RCC 7860 (cell line): ENCODE results near the gene PNLDC1.

Source experiments
- DNase-seq: peaks from one replicate; pipeline ENCODE4 v3.0.0-alpha.2; 2015; ENCODE audit warnings: low spot score
- FAIRE-seq: peaks from 2 replicates; lab custom pipeline; 2012; peaks lifted over from hg19 to GRCh38; lab: Jason Lieb, UNC

The PNLDC1 gene, protein sequence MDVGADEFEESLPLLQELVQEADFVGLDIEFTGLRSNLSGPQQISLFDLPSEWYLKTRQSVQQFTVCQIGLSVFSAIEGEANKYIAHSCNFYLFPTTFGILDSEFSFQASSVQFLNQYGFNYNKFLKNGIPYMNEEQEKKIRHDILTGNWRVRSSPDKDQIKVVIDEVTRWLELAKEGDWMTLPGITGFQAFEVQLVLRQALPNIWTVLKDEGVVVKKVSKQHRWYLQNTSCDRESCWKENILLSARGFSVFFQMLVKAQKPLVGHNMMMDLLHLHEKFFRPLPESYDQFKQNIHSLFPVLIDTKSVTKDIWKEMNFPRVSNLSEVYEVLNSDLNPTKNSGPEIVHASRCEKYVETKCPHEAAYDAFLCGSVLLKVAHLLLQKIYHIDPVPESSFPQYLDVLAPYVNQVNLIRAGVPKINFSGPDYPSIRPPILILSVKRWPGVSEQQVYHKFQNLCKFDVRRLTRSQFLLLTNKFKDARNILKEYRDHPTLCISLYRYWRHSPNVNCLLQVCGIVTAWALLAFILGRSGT

DNA sequence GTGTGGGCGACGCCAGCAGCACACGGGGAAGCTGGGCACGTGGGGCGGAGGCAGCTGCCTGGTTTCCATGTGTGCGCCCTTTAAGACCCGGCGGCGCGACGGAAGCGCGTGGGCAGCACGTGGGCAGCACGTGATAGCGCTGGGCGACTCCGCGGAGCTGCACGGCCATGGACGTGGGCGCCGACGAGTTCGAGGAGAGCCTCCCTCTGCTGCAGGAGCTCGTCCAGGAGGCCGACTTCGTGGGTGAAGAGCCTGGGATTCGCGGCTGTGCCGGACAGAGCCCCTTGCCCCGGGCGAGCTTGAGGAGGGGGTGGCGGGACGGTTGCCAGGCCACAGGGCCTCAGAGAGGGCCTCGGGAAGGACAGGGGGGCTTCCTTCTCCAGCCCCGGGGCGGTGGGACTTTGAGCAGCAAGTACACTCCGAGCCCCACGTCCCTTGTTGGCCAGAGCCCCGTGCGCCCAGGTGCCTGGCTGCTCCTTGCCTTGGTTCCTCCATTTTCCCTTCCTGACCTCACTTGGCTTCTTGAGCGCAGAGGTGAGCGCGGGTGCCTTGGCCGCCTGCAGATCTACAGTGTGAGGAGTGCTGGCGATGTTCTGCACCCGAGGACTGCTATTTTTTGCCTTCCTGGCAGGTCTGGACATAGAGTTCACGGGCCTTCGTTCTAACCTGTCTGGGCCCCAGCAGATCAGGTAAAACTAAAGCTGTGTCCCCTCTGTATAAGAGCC lies at the start of gene PNLDC1:
Gene PNLDC1 (plus strand): TSS at position 136 of the 725 bp plus-strand sequence. CDS start 32 bp downstream, at position 168.
- FAIRE-seq (no peak), DNase-seq (no peak)

DNA sequence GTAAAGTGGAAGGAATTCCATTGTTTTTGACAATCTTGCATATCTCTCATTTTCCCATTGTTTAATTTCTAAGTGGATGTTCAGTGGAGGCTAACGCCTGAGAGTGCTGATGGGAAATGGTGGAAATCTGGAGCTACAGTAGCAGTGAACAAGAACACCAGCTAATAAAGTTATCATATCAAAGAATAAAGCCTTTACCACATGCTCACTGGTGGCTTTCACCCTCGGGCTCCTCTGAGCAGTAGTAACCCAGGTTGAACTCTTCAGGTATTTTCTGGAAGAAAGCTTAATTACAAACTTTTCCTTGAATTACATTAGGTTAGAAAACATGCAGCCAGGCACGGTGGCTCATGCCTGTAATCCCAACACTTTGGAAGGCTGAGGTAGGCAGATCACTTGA lies 48.6 kb upstream of the PNLDC1 start:
- no peak for FAIRE-seq
- DNase-seq = no peak

DNA sequence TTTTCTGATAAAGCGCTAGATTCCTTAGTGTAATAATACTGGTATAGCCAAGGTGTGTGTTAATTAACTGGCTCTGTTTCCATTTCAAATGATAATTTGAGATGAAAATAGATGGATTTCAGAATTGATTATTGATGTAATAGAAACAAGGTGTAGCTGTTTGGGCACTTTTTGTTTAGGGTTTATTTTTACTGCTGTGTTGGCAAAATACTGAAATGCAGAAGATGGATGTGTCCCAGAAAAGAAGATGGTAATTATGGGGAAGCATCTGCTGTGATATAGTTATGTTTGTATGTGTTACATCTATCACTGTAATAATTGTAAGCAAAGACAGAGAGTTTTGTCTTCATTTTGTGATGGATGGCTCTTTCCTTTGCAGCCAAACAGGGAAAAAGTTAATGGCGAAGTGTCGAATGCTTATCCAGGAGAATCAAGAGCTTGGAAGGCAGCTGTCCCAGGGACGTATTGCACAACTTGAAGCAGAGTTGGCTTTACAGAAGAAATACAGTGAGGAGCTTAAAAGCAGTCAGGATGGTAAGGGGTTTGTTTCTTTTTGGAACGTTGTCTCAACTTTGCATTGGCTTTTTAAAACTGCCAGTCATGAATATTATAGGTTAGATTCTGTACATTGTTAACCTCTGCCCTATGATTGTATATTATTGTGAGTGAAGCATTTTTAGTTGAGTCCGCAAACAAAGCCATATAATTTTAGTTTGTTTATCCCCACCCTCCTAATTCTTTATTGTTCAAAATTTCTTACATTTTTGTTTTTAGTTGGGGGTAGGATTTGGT lies 46.8 kb upstream of the PNLDC1 start:
- no peak for FAIRE-seq
- no peak for DNase-seq

DNA sequence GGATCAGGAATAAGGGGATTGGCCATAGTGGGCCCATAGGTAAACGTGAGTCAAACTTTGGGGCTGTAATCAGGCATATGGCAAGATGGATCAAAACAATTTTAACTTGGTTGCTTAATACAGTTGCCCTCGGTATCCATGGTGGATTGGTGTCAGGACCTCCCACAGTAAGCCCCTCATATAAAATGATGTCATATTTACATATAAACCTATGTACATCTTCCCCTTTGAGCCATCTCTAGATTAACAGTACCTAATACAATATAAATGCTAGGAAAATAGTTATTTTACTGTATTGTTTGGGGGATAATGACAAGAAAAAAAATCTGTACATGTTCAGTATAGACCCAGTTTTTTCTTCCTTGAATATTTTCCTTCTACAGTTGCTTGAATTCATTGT lies 45.7 kb upstream of the PNLDC1 start:
- FAIRE-seq = no peak

DNA sequence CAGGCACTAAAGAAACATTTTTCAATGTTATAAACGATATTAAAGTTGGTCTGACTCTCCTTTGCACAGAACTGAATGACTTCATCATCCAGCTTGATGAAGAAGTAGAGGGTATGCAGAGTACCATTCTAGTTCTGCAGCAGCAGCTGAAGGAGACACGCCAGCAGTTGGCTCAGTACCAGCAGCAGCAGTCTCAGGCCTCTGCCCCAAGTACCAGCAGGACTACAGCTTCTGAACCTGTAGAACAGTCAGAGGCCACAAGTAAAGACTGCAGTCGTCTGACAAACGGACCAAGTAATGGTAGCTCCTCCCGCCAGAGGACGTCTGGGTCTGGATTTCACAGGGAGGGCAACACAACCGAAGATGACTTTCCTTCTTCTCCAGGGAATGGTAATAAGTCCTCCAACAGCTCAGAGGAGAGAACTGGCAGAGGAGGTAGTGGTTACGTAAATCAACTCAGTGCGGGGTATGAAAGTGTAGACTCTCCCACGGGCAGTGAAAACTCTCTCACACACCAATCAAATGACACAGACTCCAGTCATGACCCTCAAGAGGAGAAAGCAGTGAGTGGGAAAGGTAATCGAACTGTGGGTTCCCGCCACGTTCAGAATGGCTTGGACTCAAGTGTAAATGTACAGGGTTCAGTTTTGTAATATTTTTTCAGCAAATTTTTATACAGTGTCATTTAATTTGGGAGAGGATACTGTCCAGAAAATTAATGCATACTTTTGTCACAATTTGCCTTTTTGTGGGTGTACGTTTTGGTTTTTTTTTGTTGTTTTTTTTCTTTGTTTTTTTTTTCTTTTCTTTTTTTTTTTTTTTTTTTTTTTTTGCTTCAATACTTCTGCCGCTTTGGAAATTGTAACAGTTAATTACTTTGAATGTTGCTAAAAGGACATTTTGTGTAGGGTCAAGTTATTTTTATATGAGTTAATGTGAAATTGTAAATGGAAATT lies 44.8 kb upstream of the PNLDC1 start:
- FAIRE-seq (no peak), DNase-seq (no peak)

More for the DNA sequence above, 45.7 kb upstream of the PNLDC1 start:
- no peak for DNase-seq

DNA sequence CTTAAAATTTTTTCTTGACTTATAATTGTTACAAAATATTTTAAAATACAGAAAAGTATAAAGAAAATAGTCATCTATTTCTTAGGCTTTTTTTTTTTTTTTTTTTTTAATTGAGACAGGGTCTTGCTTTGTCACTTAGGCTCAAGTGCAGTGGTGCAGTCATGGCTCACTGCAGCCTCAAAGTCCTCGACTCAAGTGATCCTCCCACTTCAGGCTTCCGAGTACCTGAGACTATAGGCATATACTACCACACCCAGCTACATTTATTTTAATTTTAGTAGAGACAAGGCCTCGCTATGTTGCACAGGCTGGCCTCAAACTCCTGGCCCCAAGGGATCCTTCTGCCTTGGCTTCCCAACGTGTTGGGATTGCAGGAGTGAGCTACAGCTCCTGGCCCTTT lies 43.6 kb upstream of the PNLDC1 start:
- FAIRE-seq (no peak), DNase-seq (no peak)

DNA sequence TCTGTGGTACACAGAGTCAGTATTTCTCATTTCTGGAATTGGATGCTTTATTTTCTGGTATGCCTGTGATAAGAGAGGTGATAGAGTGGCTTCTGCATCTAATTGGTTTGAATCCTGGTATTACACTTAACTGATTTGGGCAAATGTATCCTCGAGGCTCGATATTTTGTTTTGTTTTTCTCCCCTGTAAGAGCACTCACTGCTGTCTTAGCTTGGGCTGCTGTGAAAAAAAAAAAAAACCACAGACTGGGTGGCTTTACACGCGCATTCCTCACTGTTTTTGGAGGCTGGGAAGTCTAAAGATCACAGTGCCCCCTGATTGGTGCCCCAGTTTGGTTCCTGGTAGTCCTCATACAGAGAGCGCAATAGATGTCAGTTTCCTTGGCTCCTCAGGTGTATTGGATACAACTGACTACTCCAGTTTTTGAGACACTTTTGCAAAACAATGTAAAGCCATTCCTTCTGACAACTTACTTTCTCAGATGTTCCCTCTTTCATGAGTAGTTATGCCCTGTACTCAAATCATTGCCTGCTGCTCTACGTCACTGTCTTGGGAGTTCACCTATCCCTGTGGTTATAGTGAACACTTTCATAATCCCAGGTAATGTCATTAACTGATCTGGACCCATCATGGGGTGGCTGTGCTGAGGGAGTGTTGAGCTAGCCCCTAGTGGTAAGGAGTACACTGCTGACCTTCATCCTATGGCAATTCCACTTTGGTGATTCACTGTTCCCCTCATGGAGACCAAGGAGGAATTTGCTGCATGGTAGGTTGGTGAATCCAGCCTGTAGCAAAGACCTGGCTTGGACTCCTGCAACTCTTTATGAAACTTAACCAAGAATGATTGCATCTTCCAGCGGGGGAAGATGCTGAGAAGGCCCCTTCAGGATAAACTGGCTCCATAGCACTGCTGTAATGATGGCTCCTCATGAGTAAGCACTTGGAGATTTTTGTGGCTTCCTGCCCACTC lies 41.8 kb upstream of the PNLDC1 start:
- DNase-seq = peak; percentile 92
- FAIRE-seq = peak; percentile 88

DNA sequence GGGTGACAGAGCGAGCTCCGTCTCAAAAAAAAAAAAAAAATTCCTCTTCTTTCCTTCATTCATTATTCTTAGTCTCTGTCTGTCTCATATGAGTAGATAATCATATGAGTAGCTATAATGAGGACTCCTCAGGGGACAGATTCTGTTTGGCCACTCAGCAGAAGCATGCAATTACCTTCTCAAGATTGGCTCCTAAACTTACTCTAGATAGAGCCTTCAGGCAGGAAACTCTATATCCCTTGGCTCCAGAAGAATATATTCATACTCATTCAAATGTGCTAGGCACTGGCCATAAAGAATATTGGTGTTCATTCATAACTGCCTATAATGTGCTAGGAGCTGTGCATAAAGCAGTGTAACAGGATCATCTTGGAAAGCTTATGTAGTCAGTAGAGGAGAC lies 40.4 kb upstream of the PNLDC1 start:
- DNase-seq (no peak), FAIRE-seq (no peak)

DNA sequence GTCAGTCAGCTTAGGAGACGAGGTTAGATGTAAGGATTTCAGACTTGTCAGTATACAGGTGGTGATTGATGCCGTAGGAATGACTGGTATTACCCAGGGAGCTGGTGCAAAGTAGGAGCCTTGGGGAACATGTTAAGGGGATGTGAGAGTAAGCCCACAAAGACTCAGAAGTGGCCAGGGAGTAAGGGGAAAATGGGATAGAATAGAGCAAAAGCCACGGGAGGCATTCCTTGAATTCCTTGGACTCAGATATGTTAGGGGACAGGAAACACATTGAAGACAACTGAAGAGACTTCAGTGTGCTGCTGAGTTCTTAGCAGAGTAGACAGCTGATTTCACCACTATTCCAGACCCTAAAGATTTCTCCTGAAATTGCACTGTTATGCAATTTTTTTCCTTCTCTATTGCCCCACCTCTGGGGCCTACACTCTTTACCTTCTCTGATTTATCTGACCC lies 39.4 kb upstream of the PNLDC1 start:
- peak; percentile 62 for FAIRE-seq
- peak; percentile 90 for DNase-seq

DNA sequence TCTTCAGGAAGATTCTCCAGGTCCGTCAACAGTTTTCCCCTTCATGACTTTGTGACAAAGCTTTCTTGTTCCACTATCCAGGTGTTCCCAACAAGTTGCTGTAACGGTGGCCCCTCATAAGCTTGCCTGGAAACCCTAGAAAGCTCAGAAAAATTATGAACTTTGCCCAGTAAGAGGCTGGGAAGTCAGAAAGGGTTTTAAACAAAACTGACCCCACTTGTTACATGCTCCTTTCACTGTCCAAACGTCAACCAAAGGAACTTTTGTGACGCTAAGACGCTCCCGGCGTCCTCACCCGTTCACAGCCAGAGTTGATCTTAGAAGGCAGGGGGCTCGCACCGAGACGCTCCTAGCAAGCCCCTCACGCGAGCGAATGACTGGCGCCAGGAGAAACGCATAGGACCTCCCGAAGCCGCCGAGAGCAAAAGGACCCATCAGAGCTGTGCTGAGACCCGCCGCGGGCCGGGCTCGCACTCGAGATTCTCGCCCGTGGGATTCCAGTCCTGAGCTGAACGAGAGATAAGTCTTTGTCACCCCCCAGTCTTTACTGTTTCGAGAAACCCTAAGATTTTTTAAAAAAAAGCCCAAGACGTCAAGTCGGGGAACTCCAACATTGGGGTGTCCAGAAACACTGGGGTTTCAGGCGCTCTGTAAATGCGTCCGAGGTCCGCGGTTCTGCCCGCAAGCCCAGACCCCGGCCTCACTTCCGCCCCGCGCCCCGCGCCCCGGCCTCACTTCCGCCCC lies 38.8 kb upstream of the PNLDC1 start:
- no peak for DNase-seq

DNA sequence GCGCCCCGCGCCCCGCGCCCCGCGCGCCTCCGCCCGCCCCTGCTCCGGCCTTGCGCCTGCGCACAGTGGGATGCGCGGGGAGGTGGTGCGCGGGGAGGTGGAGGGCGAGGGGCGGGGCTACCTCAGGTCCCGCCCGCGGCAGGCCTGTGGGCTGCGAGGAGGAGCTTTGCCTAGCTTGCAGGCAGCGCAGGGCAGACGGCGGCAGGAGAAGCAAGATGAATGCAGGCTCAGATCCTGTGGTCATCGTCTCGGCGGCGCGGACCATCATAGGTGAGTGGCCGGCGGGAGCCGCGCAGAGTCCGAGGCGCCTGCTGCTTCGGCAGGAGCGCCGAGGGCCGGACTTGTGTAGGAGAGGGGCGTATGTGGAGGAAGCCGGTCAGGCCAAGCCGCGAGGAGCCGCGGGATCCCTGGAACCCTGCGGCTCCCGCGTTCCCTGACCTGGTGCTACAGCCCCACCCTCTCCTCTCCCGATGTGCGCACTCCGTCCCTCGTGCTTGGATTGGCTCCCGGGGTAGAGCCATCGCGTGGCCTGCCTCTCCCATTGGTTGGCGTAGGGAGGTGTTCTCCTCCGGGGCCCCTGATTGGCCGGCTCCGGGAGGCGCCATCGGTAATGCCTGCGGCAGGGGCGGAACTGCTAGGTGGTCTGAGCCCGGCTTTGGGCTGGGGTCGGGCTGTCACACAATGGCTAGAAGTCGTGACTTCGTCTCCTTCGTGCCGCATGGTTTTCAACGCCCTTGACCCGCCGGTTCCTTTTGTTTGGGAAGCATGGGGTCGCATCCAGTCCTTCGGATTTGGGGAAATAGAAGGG lies 38.0 kb upstream of the PNLDC1 start, which contains the start of gene ACAT2:
Gene ACAT2 (plus strand): TSS at position 173 of the 808 bp plus-strand sequence. CDS start 43 bp downstream, at position 216.
- peak; percentile 51 for FAIRE-seq

More for the DNA sequence above, 38.8 kb upstream of the PNLDC1 start:
- FAIRE-seq = no peak

DNA sequence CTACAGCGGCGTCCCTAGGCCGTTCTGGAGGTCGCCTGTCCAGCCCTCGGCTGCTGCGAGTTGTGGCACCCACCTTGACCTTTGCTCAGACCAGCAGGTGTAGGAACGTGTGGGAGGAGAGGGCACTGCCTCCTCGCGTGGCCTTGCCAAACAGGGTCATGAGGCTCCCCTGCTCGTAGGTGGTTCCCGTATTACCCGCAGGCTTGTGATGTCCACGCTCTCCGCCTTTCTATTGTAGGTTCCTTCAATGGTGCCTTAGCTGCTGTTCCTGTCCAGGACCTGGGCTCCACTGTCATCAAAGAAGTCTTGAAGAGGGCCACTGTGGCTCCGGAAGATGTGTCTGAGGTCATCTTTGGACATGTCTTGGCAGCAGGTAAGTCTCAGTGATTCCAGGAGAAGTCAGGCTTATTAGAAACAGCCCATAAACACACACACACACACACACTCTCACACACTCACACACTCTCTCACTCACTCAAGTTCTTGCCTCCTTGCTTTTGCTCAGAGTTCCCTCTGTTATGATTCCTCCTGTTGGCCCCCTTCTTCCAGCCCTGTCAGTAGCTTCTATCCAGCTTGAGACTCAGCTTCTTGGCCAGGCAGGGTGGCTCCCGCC lies 37.3 kb upstream of the PNLDC1 start:
- FAIRE-seq = no peak

More for the DNA sequence above, 38.0 kb upstream of the PNLDC1 start, which contains the start of gene ACAT2:
- DNase-seq = peak; percentile 87

DNA sequence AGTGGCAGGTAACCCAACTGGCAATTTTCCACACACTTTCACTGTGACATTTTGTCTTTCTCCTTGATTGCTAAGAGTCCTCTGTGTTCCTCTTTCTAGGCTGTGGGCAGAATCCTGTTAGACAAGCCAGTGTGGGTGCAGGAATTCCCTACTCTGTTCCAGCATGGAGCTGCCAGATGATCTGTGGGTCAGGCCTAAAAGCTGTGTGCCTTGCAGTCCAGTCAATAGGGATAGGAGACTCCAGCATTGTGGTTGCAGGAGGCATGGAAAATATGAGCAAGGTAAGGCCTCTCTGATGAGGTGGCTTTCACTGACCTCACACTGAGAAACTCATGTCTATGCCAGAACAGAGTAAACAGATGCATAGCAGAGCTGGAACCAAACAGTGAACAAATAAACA lies 33.2 kb upstream of the PNLDC1 start:
- DNase-seq (no peak), FAIRE-seq (no peak)

More for the DNA sequence above, 37.3 kb upstream of the PNLDC1 start:
- no peak for DNase-seq

DNA sequence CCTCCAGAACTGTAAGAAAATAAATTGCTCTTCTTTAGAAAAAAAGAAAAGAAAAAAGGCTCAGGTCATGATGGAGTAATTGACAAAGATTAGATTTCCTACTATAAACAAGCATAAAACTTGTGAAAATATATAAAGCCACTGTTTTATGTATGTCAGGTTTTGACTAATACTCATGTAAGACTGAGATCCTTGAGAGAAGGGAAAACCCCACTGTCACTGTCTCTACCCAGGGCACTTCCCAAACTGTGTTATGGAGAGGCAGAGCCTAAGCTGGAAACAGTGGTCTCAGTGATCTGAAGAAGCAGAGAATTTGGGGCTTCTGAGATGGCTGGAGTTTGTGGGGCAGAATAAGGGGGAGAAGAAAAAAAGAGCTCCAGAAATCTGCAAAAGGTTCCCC lies 30.6 kb upstream of the PNLDC1 start:
- DNase-seq (no peak), FAIRE-seq (no peak)

DNA sequence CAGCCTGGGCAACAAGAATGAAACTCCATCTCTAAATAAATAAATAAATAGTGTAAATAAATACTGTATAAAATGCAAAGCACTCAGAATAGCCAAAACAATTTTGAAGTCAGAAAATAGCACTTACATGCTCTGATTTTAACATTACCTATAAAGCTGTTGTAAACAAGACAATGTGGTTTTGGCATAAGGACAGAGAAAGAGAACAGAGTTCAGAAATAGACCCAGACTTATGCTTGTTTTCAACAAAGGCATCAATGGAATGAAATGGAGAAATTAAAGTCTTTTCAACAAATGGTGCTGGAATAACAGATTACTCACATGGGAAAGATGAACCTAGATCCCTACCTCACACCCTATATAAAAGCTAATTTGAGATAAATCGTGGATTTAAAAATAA lies 27.9 kb upstream of the PNLDC1 start:
- FAIRE-seq (no peak), DNase-seq (no peak)

DNA sequence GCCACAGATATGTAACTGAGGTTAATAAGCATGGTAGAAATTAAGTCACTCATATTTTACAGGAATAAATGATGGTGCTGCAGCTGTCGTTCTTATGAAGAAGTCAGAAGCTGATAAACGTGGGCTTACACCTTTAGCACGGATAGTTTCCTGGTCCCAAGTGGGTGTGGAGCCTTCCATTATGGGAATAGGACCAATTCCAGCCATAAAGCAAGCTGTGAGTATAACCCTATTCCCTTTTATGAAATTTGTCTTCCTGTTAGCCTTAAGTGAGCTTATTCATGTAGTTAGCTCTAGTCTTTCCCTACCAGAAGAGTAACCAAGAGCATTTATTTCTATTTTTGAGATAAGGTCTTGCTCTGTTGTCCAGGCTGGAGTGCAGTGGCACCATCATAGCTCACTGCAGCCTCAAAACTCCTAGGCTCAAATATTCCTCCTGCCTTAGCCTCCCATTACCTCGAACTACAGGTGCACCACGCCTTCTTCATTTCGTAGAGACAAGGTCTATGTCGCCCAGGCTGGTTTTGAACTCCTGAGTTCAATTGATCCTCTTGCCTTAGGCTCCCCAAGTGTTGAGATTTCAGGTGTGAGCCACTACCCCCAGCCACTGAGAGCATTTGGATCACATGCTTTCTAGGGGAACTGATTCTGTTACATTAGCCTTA lies 22.7 kb upstream of the PNLDC1 start:
- DNase-seq = no peak

More for the DNA sequence above, 22.7 kb upstream of the PNLDC1 start:
- no peak for FAIRE-seq
